Measurements from ENCODE around the gene FMO5.

FMO5 gene

GRCh38 chr1:147225193-147225730, at the start of gene FMO5:
FMO5 (minus strand) TSS chr1:147225339; CDS start chr1:147225029, 310 bp downstream.
- no peaks in the 10 kb centered on the region for H3K27me3 ChIP-seq
- peak within 1 kb of the TSS; percentile 57 to 68 for H3K4me3 ChIP-seq (ENCODE audit: low read depth in 1 of 2, low read length in 1 of 2)
- H3K27ac ChIP-seq: peak within 1 kb of the TSS; percentile 73
- peaks cover 9 to 13% of the 10 kb centered on the region in 2 experiments for H3K4me1 ChIP-seq (ENCODE audit: control insufficient read depth in 1 of 2, insufficient read depth in 1 of 2, low read depth in 1 of 2, low read length in 1 of 2)
- no peaks in the 10 kb centered on the region for H3K9me3 ChIP-seq
- TF ChIP-seq CTCF (IDR thresholded peaks at IDR 0.05): peak; percentile 10
- H3K36me3 ChIP-seq: no peaks in the 10 kb centered on the region

- H3K4me3 ChIP-seq (ENCODE audit: low read depth in 1 of 2, low read length in 1 of 2): no peak overlapping the region
- H3K27ac ChIP-seq: no peak overlapping the region
- H3K4me1 ChIP-seq (ENCODE audit: control insufficient read depth in 1 of 2, insufficient read depth in 1 of 2, low read depth in 1 of 2, low read length in 1 of 2): no peaks in the 10 kb centered on the region
- no peaks in the 10 kb centered on the region for H3K9me3 ChIP-seq
- TF ChIP-seq CTCF (IDR thresholded peaks at IDR 0.05): peak; percentile 56
- peaks cover 58% of the 10 kb centered on the region for H3K36me3 ChIP-seq
- H3K27me3 ChIP-seq: no peaks in the 10 kb centered on the region
Observed at GRCh38 chr1:147273409-147274336, 48.5 kb upstream of the FMO5 start.

GRCh38 chr1:147272042-147272441, 46.9 kb upstream of the FMO5 start:
- TF ChIP-seq CTCF (IDR thresholded peaks at IDR 0.05): no peak
- Histone ChIP-seq H3K9me3 (no peaks in the 10 kb centered on the region), H3K27me3 (no peaks in the 10 kb centered on the region), H3K4me1 (ENCODE audit: control insufficient read depth in 1 of 2, insufficient read depth in 1 of 2, low read depth in 1 of 2, low read length in 1 of 2) (no peaks in the 10 kb centered on the region), H3K4me3 (ENCODE audit: low read depth in 1 of 2, low read length in 1 of 2) (no peak overlapping the region), H3K36me3 (peaks cover 58% of the 10 kb centered on the region), H3K27ac (no peak overlapping the region)

- Histone ChIP-seq H3K36me3 (peaks cover 56% of the 10 kb centered on the region), H3K4me3 (ENCODE audit: low read depth in 1 of 2, low read length in 1 of 2) (no peak overlapping the region), H3K27me3 (no peaks in the 10 kb centered on the region), H3K4me1 (ENCODE audit: control insufficient read depth in 1 of 2, insufficient read depth in 1 of 2, low read depth in 1 of 2, low read length in 1 of 2) (no peaks in the 10 kb centered on the region), H3K9me3 (no peaks in the 10 kb centered on the region), H3K27ac (no peak overlapping the region)
- TF ChIP-seq CTCF (IDR thresholded peaks at IDR 0.05): no peak
Observed at GRCh38 chr1:147270721-147271120, 45.6 kb upstream of the FMO5 start.

- H3K9me3 ChIP-seq: no peaks in the 10 kb centered on the region
- TF ChIP-seq CTCF (IDR thresholded peaks at IDR 0.05): no peak
- peaks cover 70% of the 10 kb centered on the region for H3K36me3 ChIP-seq
- H3K4me3 ChIP-seq (ENCODE audit: low read depth in 1 of 2, low read length in 1 of 2): no peak overlapping the region
- H3K27me3 ChIP-seq: no peaks in the 10 kb centered on the region
- no peaks in the 10 kb centered on the region for H3K4me1 ChIP-seq (ENCODE audit: control insufficient read depth in 1 of 2, insufficient read depth in 1 of 2, low read depth in 1 of 2, low read length in 1 of 2)
- no peak overlapping the region for H3K27ac ChIP-seq
Observed at GRCh38 chr1:147267711-147268110, 42.6 kb upstream of the FMO5 start.

Measured in neutrophil (primary cell).